Measurements from ENCODE around the gene DSTYK. TPM values are rescaled to one million over a fixed set of nuclear protein-coding genes. Genes with fewer than 3 reads are reported as not detected.

DSTYK gene
- total RNA-seq, 2 experiments from 2014 or later: 9.4 to 12.3 TPM

DNA sequence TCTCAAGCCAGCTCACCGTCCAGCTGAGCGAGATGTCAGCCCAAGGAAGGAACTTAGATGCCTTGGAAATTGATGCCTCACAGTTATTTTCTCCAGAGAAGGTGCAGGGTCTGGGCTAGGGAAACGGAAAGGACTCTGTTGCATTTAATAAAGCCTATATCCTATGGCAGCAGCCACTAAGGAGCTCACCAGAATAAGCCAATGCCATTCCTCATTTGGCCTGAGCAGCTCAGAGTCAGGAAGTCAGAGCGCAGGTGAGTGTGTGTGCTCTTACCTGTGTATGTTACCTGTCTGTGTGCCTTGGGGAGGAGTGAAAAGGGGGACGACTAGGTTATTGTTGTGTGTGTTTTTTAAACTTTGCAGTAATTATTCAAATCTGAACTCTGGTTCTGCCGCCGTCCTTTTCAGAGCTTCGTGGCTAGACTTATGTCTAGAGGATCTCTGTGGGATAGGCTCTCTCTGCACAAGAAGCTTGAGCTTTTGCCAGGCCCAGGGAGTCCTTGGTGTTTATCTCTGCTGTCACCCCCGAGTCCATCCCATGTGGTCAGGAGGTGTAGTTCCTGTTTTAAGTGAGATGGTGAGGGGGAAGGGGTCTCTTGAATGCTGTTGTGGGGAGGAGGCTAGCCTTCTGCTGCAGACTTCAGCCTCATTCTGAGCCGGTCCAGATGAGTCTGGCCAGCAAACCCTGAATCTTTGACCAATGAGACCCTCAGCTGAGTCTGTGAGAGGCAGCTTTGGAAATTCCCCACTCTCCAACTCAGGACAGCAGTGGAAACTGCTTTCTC lies 18.6 kb upstream of the DSTYK start:
- intact Hi-C loops (cut with DNase I, micrococcal nuclease): loop anchor here (1.0 to 5.0 kb wide), 7 partner anchors 8 to 402 kb away; partner anchors contain the start of genes DSTYK (in 1 of the 2) and ELK4 (in 1 of the 2)
- peak overlapping the region; percentile 89 for H3K4me3 Mint-ChIP-seq
- H3K9me3 Mint-ChIP-seq (ENCODE audit: low read depth): no peaks in the 10 kb centered on the region
- POLR2A ChIA-PET: interaction anchor here (0.6 to 2.7 kb wide), 6 partner anchors 8 to 877 kb away, joined by 3 to 11 read pairs (median 6); partner anchors contain the start of gene DSTYK
- peaks cover 8% of the 10 kb centered on the region for H3K36me3 Mint-ChIP-seq (ENCODE audit: low read depth)
- peaks cover 56% of the 10 kb centered on the region for H3K4me1 Mint-ChIP-seq
- H3K27ac Mint-ChIP-seq: peak overlapping the region; percentile 51
- peaks cover 12% of the 10 kb centered on the region for H3K27me3 Mint-ChIP-seq
- ATAC-seq (no peak), DNase-seq (no peak)
- CTCF ChIA-PET: interaction anchor here (0.6 to 4.8 kb wide), 25 partner anchors 9 to 1742 kb away, joined by 3 to 205 read pairs (median 5); partner anchors contain the start of genes DSTYK and RBBP5

DNA sequence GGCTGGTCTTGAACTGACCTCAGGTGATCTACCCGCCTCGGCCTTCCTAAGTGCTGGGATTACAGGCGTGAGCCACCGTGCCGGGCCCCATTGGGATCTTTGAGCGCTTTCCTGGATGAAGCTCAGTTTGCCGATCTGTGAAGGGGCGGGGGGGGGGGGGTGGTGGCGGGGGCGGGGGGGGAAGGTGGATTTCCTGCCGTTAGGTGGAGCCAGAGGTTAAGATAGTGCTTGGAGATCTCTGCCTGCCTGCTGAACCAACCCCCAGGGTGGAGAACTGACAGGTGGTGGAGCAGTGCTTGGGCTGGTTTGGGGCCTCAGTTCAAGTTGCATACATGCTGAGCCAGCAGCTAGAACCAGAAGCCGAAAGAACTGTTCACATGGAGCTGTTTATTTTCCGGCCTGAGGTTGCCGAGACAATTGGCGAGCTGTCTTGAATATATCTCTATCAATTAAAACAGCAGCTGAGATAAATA lies 17.9 kb upstream of the DSTYK start:
- peak overlapping the region; percentile 89 for H3K4me3 Mint-ChIP-seq
- H3K4me1 Mint-ChIP-seq: peaks cover 53% of the 10 kb centered on the region
- H3K36me3 Mint-ChIP-seq (ENCODE audit: low read depth): peaks cover 8% of the 10 kb centered on the region
- no peaks in the 10 kb centered on the region for H3K9me3 Mint-ChIP-seq (ENCODE audit: low read depth)
- intact Hi-C loops (cut with DNase I, micrococcal nuclease): loop anchor here (1.0 to 5.0 kb wide), 7 partner anchors 9 to 403 kb away; partner anchors contain the start of genes DSTYK (in 1 of the 2) and ELK4 (in 1 of the 2)
- H3K27ac Mint-ChIP-seq: peak overlapping the region; percentile 95
- ATAC-seq: peak; percentile 79
- peak; percentile 86 for DNase-seq
- ChIA-PET CTCF (interaction anchor here (0.6 to 4.8 kb wide), 29 partner anchors 10 to 1466 kb away, joined by 3 to 205 read pairs (median 5); partner anchors contain the start of genes DSTYK, NUAK2, RBBP5 and TMEM81), POLR2A (interaction anchor here (0.6 to 2.7 kb wide), 5 partner anchors 9 to 876 kb away, joined by 3 to 11 read pairs (median 6); partner anchors contain the start of gene DSTYK)
- peaks cover 12% of the 10 kb centered on the region for H3K27me3 Mint-ChIP-seq

GRCh38 chr1:205228093-205228521 lies 16.6 kb upstream of the DSTYK start:
- H3K4me3 Mint-ChIP-seq: peak overlapping the region; percentile 89
- H3K27ac Mint-ChIP-seq: peak overlapping the region; percentile 51
- intact Hi-C loops (cut with DNase I, micrococcal nuclease): loop anchor here (1.0 to 5.0 kb wide), 4 partner anchors 17 to 404 kb away; partner anchors contain the start of genes DSTYK (in 1 of the 2), ELK4 (in 1 of the 2) and NUAK2 (in 1 of the 2)
- H3K4me1 Mint-ChIP-seq: peaks cover 43% of the 10 kb centered on the region
- peaks cover 14% of the 10 kb centered on the region for H3K27me3 Mint-ChIP-seq
- H3K36me3 Mint-ChIP-seq (ENCODE audit: low read depth): peaks cover 4% of the 10 kb centered on the region
- ATAC-seq (peak; percentile 4), DNase-seq (peak; percentile 33)
- H3K9me3 Mint-ChIP-seq (ENCODE audit: low read depth): no peaks in the 10 kb centered on the region
- ChIA-PET POLR2A (interaction anchor here (0.7 to 2.7 kb wide), 7 partner anchors 9 to 109 kb away, joined by 3 to 11 read pairs (median 4); partner anchors contain the start of gene DSTYK), CTCF (interaction anchor here (0.7 to 4.8 kb wide), 26 partner anchors 8 to 242 kb away, joined by 3 to 205 read pairs (median 4); partner anchors contain the start of genes DSTYK, NUAK2, RBBP5 and TMEM81)

GRCh38 chr1:205227584-205228013 lies 16.1 kb upstream of the DSTYK start, which contains the start of gene TMCC2:
Gene TMCC2, plus strand, starts transcription at chr1:205227946. Its CDS starts 619 bp downstream, at chr1:205228565.
- Mint-ChIP-seq H3K27me3 (peaks cover 14% of the 10 kb centered on the region), H3K36me3 (ENCODE audit: low read depth) (peaks cover 2% of the 10 kb centered on the region), H3K27ac (peak within 1 kb of the TSS; percentile 95), H3K4me3 (peak within 1 kb of the TSS; percentile 89), H3K4me1 (peaks cover 38% of the 10 kb centered on the region), H3K9me3 (ENCODE audit: low read depth) (no peaks in the 10 kb centered on the region)
- intact Hi-C loops (cut with DNase I, micrococcal nuclease): loop anchor here (1.0 to 5.0 kb wide), 7 partner anchors 12 to 405 kb away; partner anchors contain the start of genes DSTYK (in 2 of the 2), ELK4 (in 1 of the 2) and NUAK2 (in 1 of the 2)
- ATAC-seq: peak; percentile 81
- DNase-seq: peak; percentile 92
- ChIA-PET POLR2A (interaction anchor here (0.9 to 2.7 kb wide), 2 partner anchors 16 to 28 kb away, joined by 3 to 11 read pairs; partner anchors contain the start of gene DSTYK), CTCF (interaction anchor here (0.6 to 4.8 kb wide), 14 partner anchors 8 to 203 kb away, joined by 3 to 205 read pairs (median 11); no protein-coding TSS in a partner anchor)

DNA sequence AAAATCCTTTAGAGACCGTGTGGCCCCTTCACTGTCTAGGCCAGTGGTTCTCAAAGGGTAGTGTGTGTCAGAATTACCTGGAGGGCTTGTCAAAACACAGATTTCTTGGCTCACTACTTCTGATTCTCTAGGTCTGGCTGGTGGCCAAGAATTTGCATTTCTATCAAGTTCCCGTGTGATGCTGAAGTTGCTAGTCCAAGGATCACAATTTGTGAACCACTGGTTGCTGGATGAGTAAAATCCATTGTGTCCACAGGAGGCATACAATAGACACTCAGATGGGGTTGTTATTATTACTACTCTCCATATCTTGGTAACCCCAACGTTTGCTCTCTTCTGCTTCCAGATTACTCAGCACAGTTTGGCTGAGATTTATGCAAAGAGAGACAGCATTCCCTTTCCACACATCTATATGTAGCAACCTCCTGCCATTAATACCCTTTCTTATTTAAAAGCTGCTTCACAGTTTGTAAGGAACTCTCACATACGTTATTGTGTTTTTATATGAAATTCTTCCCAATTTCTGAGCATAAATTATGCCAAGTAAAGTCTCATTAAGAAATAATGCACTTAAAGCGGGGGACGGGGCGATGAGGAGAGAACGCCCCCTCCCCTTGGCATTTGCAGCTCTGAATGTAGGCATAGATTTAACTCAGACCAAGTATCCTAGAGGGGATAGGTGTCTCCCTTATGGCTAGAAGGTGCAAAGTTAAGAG lies 15.5 kb upstream of the DSTYK start:
- no peaks in the 10 kb centered on the region for H3K9me3 Mint-ChIP-seq (ENCODE audit: low read depth)
- POLR2A ChIA-PET: interaction anchor here (0.9 to 2.7 kb wide), 2 partner anchors 16 to 28 kb away, joined by 3 to 11 read pairs; partner anchors contain the start of gene DSTYK
- H3K36me3 Mint-ChIP-seq (ENCODE audit: low read depth): peaks cover 2% of the 10 kb centered on the region
- intact Hi-C loops (cut with DNase I, micrococcal nuclease): loop anchor here in 1 of 2 experiments (1.0 to 5.0 kb wide), 4 partner anchors 12 to 405 kb away; partner anchors contain the start of genes DSTYK and ELK4
- DNase-seq (no peak), ATAC-seq (no peak)
- peaks cover 32% of the 10 kb centered on the region for H3K4me1 Mint-ChIP-seq
- H3K27ac Mint-ChIP-seq: no peak overlapping the region
- CTCF ChIA-PET: interaction anchor here (0.6 to 4.8 kb wide), 11 partner anchors 12 to 106 kb away, joined by 3 to 205 read pairs (median 14); partner anchors contain the start of gene RBBP5
- peaks cover 14% of the 10 kb centered on the region for H3K27me3 Mint-ChIP-seq
- H3K4me3 Mint-ChIP-seq: peak overlapping the region; percentile 73

DNA sequence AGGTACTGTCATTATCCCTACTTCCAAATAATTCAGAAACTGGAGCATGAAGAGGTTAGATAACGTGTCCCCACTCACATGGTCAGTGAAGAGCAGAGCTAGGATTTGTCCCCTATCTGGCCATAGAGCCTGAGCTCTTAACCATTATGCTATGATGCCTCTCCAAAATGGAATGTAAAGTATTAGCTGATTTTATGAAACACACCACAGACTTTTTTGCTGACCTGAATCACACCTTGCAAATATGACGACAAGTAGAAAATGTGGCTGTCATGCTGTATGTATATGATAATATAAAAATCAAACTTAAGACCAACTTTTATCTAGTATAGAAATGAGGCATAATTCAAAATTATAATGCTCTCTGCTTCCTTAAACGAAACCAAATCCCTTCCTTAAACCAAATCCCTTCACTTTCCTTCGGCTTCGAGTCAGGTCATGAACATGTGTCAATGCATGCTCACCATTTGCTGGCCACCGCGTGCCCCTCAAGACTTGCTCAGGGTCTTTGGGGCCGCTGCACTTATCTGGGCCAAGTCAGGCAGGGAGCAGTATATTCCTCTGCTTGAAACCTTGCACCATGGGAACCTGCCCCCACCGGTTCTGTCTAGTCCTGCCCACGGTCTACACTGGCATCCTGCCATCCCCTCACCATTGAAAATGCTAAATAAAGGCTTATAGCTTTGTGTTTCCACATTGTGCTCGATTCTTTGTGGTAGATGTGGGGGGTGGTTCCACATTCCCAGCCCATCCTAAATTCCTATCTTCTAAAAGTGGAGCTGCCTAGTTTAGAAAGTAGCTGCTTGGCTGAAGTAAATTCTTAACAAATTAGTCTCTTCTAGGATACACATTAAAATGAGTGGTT lies 14.6 kb upstream of the DSTYK start:
- POLR2A ChIA-PET: no interaction called here

DNA sequence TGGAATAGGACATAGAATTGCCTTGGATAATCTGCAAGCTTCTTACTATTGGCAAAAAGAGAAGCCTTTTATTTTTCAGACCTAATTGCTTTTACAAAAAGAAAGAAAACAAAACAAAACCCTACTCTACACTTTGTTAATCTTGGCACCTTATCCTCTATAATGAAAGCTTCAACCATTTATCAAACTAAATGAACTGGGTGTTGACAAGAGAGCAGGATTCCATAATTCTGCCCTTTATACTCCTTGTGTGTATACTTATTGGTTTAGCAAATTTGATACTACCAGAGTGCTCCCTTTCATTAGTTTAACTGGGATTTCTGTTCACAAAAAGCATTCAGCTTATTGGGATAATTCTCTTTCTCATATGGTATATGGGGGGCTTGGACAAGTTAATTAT lies 13.2 kb upstream of the DSTYK start:
- H3K27me3 Mint-ChIP-seq: peaks cover 14% of the 10 kb centered on the region
- no peak overlapping the region for H3K4me3 Mint-ChIP-seq
- ChIA-PET CTCF (interaction anchor here (1.0 to 1.4 kb wide), 4 partner anchors 29 to 111 kb away, joined by 3 to 7 read pairs (median 3); no protein-coding TSS in a partner anchor), POLR2A (interaction anchor here (0.8 kb wide), 1 partner anchor 10 kb away, joined by 3 read pairs; no protein-coding TSS in a partner anchor)
- no peaks in the 10 kb centered on the region for H3K9me3 Mint-ChIP-seq (ENCODE audit: low read depth)
- no peak for ATAC-seq
- H3K36me3 Mint-ChIP-seq (ENCODE audit: low read depth): no peaks in the 10 kb centered on the region
- no peak for DNase-seq
- no peak overlapping the region for H3K27ac Mint-ChIP-seq
- intact Hi-C loops (cut with DNase I, micrococcal nuclease): loop anchor here in 1 of 2 experiments (5.0 kb wide), 1 partner anchor 408 kb away; the partner anchor contains the start of gene ELK4
- peaks cover 13% of the 10 kb centered on the region for H3K4me1 Mint-ChIP-seq

More for the DNA sequence above, 14.6 kb upstream of the DSTYK start:
- no peaks in the 10 kb centered on the region for H3K36me3 Mint-ChIP-seq (ENCODE audit: low read depth)
- no peak overlapping the region for H3K4me3 Mint-ChIP-seq
- intact Hi-C loops (cut with DNase I, micrococcal nuclease): loop anchor here in 1 of 2 experiments (5.0 kb wide), 1 partner anchor 406 kb away; the partner anchor contains the start of gene ELK4
- ATAC-seq (no peak), DNase-seq (no peak)
- CTCF ChIA-PET: interaction anchor here (1.4 to 1.5 kb wide), 2 partner anchors 30 to 105 kb away, joined by 3 to 8 read pairs; partner anchors contain the start of gene RBBP5
- H3K4me1 Mint-ChIP-seq: peaks cover 25% of the 10 kb centered on the region
- no peaks in the 10 kb centered on the region for H3K9me3 Mint-ChIP-seq (ENCODE audit: low read depth)
- no peak overlapping the region for H3K27ac Mint-ChIP-seq
- H3K27me3 Mint-ChIP-seq: peaks cover 14% of the 10 kb centered on the region

DNA sequence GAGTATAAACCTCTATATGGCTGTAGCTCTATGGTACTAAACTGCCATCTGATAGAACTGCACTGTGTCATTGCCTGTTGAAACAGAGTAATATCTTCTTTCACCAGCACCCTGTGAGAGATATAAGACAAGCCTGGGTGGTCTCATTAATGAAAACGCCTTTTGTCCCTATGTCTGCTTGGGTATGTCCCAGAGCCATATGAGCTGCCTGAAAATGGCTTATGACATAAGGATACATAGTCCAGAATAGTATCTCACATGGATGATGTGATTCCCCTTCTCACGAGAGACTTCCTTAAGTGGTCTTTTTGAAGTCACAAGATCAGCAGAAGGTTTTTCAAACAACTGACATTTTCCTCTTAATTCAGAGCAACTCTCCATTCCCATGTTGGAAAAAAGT lies 8.9 kb upstream of the DSTYK start:
- Mint-ChIP-seq H3K9me3 (ENCODE audit: low read depth) (no peaks in the 10 kb centered on the region), H3K4me3 (no peak overlapping the region), H3K27ac (no peak overlapping the region), H3K4me1 (peaks cover 4% of the 10 kb centered on the region), H3K27me3 (peaks cover 3% of the 10 kb centered on the region), H3K36me3 (ENCODE audit: low read depth) (no peaks in the 10 kb centered on the region)
- CTCF ChIA-PET: interaction anchor here (1.5 to 2.0 kb wide), 2 partner anchors 9 to 36 kb away, joined by 3 to 12 read pairs; partner anchors contain the start of gene TMCC2
- POLR2A ChIA-PET: no interaction called here
- ATAC-seq: no peak
- no peak for DNase-seq
- intact Hi-C loops (cut with DNase I, micrococcal nuclease): no loop called here

GRCh38 chr1:205217418-205217817 lies 5.9 kb upstream of the DSTYK start:
- no peak for ATAC-seq
- Mint-ChIP-seq H3K27ac (no peak overlapping the region), H3K9me3 (ENCODE audit: low read depth) (no peaks in the 10 kb centered on the region), H3K27me3 (peaks cover 1% of the 10 kb centered on the region), H3K4me1 (peaks cover 17% of the 10 kb centered on the region), H3K36me3 (ENCODE audit: low read depth) (no peaks in the 10 kb centered on the region), H3K4me3 (no peak overlapping the region)
- CTCF ChIA-PET: interaction anchor here (0.8 kb wide), 1 partner anchor 11 kb away, joined by 3 read pairs; no protein-coding TSS in a partner anchor
- intact Hi-C loops (cut with DNase I, micrococcal nuclease): loop anchor here in 1 of 2 experiments (10.0 kb wide), 1 partner anchor 1347 kb away; no protein-coding TSS in a partner anchor
- no peak for DNase-seq
- POLR2A ChIA-PET: no interaction called here

All from activated CD4-positive, alpha-beta T cell treated with anti-CD3 and anti-CD28 coated beads for 36 hours (primary cell).